Astrocyte (in vitro differentiated cells and primary cell): Measurements from ENCODE around the gene CTNNBIP1.

Source experiments
- EZH2 ChIP-seq: IDR thresholded peaks from 2 replicates; pipeline ENCODE4 v1.6.1; 2012; ENCODE audit warnings: mild to moderate bottlenecking, low read length, inconsistent platforms; ENCODE audit not compliant: insufficient read depth
- TF ChIP-seq, protein P1 (sequence below): IDR thresholded peaks from 2 replicates; pipeline ENCODE4 v1.5.1; 2011; ENCODE audit warnings: low read depth, mild to moderate bottlenecking, inconsistent platforms, low read length, moderate library complexity; ENCODE audit not compliant: insufficient read depth

DNA sequence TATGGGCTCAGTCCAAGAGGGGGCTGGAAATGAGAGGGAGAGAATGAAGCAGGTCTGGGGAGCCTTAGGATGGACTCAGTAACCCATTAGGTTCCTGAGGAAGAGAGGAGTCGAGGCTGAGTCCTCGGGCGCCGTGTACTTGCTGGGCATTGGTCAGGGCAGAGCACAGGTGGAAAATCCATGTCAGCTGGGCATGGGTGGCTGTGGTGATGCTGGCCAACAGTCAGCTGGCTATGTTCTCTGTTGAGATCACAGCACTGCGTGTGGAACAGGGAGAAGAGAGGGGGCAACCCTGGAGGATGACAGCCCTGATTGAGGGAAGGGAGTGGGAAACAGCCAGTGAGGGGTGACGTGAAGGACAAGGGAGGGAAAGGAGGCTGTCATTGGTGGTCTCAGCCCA lies 43.2 kb downstream of the CTNNBIP1 start:
- no peak for TF ChIP-seq EZH2
- TF ChIP-seq, protein P1, sequence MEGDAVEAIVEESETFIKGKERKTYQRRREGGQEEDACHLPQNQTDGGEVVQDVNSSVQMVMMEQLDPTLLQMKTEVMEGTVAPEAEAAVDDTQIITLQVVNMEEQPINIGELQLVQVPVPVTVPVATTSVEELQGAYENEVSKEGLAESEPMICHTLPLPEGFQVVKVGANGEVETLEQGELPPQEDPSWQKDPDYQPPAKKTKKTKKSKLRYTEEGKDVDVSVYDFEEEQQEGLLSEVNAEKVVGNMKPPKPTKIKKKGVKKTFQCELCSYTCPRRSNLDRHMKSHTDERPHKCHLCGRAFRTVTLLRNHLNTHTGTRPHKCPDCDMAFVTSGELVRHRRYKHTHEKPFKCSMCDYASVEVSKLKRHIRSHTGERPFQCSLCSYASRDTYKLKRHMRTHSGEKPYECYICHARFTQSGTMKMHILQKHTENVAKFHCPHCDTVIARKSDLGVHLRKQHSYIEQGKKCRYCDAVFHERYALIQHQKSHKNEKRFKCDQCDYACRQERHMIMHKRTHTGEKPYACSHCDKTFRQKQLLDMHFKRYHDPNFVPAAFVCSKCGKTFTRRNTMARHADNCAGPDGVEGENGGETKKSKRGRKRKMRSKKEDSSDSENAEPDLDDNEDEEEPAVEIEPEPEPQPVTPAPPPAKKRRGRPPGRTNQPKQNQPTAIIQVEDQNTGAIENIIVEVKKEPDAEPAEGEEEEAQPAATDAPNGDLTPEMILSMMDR, result no peak
